ENCODE data around the gene CALN1. TPM values are rescaled to one million over a fixed set of nuclear protein-coding genes. Genes with fewer than 3 reads are reported as not detected.

Gene CALN1
- total RNA-seq, 1 donor from 2014 or later, result not detected

GRCh38 chr7:71761336-71761735 lies 650.8 kb downstream of the CALN1 start:
- H3K27me3 ChIP-seq (ENCODE audit: insufficient read depth, low read length), result no peaks in the 10 kb centered on the region
- Mint-ChIP-seq H3K4me3 (ENCODE audit: unreplicated experiment) (no peak overlapping the region), H3K4me1 (ENCODE audit: low read depth, unreplicated experiment) (no peaks in the 10 kb centered on the region), H3K27me3 (ENCODE audit: low read depth, unreplicated experiment) (no peaks in the 10 kb centered on the region), H3K9me3 (ENCODE audit: unreplicated experiment) (peaks cover 13% of the 10 kb centered on the region), H3K36me3 (ENCODE audit: low read depth, unreplicated experiment) (no peaks in the 10 kb centered on the region), H3K27ac (ENCODE audit: unreplicated experiment) (no peak overlapping the region)
- no peaks in the 10 kb centered on the region for H4K20me1 ChIP-seq (ENCODE audit: insufficient read depth, low read length)
- H3K79me2 ChIP-seq (ENCODE audit: insufficient read depth, low read length), result no peaks in the 10 kb centered on the region
- H3K27ac ChIP-seq (ENCODE audit: low read depth, low read length), result no peak overlapping the region
- no peaks in the 10 kb centered on the region for H3K4me1 ChIP-seq (ENCODE audit: insufficient read depth, low read length)
- FAIRE-seq, result no peak
- no peak for DNase-seq (ENCODE audit: low read depth)
- no peak overlapping the region for H3K4me3 ChIP-seq (ENCODE audit: insufficient read depth, low read depth, low read length)
- H3K9ac ChIP-seq (ENCODE audit: low read length), result no peak overlapping the region
- no peak overlapping the region for H3K4me2 ChIP-seq (ENCODE audit: low read length)
- TF ChIP-seq CTCF (IDR thresholded peaks at IDR 0.05; ENCODE audit: insufficient read depth, low read depth, low read length) (no peak), EZH2 (IDR thresholded peaks at IDR 0.05; ENCODE audit: insufficient read depth, low read length) (no peak)
- H3K36me3 ChIP-seq (ENCODE audit: insufficient read depth, low read length), result no peaks in the 10 kb centered on the region
- H3K9me3 ChIP-seq (ENCODE audit: insufficient read depth, low read depth, low read length), result no peaks in the 10 kb centered on the region
- H2AFZ ChIP-seq (ENCODE audit: low read depth, low read length), result no peak overlapping the region

- H3K27ac Mint-ChIP-seq (ENCODE audit: unreplicated experiment), result no peak overlapping the region
- no peaks in the 10 kb centered on the region for H3K4me1 ChIP-seq (ENCODE audit: insufficient read depth, low read length)
- H3K4me3 ChIP-seq (ENCODE audit: insufficient read depth, low read depth, low read length), result no peak overlapping the region
- no peak overlapping the region for H3K4me2 ChIP-seq (ENCODE audit: low read length)
- no peaks in the 10 kb centered on the region for H3K79me2 ChIP-seq (ENCODE audit: insufficient read depth, low read length)
- H3K27me3 Mint-ChIP-seq (ENCODE audit: low read depth, unreplicated experiment), result peaks cover 14% of the 10 kb centered on the region
- no peaks in the 10 kb centered on the region for H3K36me3 ChIP-seq (ENCODE audit: insufficient read depth, low read length)
- no peak overlapping the region for H3K9ac ChIP-seq (ENCODE audit: low read length)
- H3K9me3 Mint-ChIP-seq (ENCODE audit: unreplicated experiment), result peaks cover 14% of the 10 kb centered on the region
- no peak overlapping the region for H3K27ac ChIP-seq (ENCODE audit: low read depth, low read length)
- H3K27me3 ChIP-seq (ENCODE audit: insufficient read depth, low read length), result peaks cover 2% of the 10 kb centered on the region
- H3K36me3 Mint-ChIP-seq (ENCODE audit: low read depth, unreplicated experiment), result no peaks in the 10 kb centered on the region
- no peak for FAIRE-seq
- H2AFZ ChIP-seq (ENCODE audit: low read depth, low read length), result no peak overlapping the region
- no peak for TF ChIP-seq EZH2 (IDR thresholded peaks at IDR 0.05; ENCODE audit: insufficient read depth, low read length)
- TF ChIP-seq CTCF (IDR thresholded peaks at IDR 0.05; ENCODE audit: insufficient read depth, low read depth, low read length), result no peak
- H3K9me3 ChIP-seq (ENCODE audit: insufficient read depth, low read depth, low read length), result no peaks in the 10 kb centered on the region
- no peaks in the 10 kb centered on the region for H4K20me1 ChIP-seq (ENCODE audit: insufficient read depth, low read length)
- H3K4me1 Mint-ChIP-seq (ENCODE audit: low read depth, unreplicated experiment), result peaks cover 7% of the 10 kb centered on the region
- no peak for DNase-seq (ENCODE audit: low read depth)
- H3K4me3 Mint-ChIP-seq (ENCODE audit: unreplicated experiment), result no peak overlapping the region
Observed at GRCh38 chr7:71754828-71755227, 657.3 kb downstream of the CALN1 start.

GRCh38 chr7:71753956-71754664 lies 658.0 kb downstream of the CALN1 start:
- Histone ChIP-seq H3K27ac (ENCODE audit: low read depth, low read length) (no peak overlapping the region), H3K4me3 (ENCODE audit: insufficient read depth, low read depth, low read length) (no peak overlapping the region), H3K9me3 (ENCODE audit: insufficient read depth, low read depth, low read length) (no peaks in the 10 kb centered on the region), H3K27me3 (ENCODE audit: insufficient read depth, low read length) (peaks cover 2% of the 10 kb centered on the region), H3K4me2 (ENCODE audit: low read length) (no peak overlapping the region), H2AFZ (ENCODE audit: low read depth, low read length) (no peak overlapping the region), H3K9ac (ENCODE audit: low read length) (no peak overlapping the region), H3K36me3 (ENCODE audit: insufficient read depth, low read length) (no peaks in the 10 kb centered on the region), H4K20me1 (ENCODE audit: insufficient read depth, low read length) (no peaks in the 10 kb centered on the region), H3K4me1 (ENCODE audit: insufficient read depth, low read length) (no peaks in the 10 kb centered on the region), H3K79me2 (ENCODE audit: insufficient read depth, low read length) (no peaks in the 10 kb centered on the region)
- Mint-ChIP-seq H3K27ac (ENCODE audit: unreplicated experiment) (no peak overlapping the region), H3K27me3 (ENCODE audit: low read depth, unreplicated experiment) (peaks cover 14% of the 10 kb centered on the region), H3K4me1 (ENCODE audit: low read depth, unreplicated experiment) (peaks cover 10% of the 10 kb centered on the region), H3K9me3 (ENCODE audit: unreplicated experiment) (peaks cover 18% of the 10 kb centered on the region), H3K4me3 (ENCODE audit: unreplicated experiment) (no peak overlapping the region), H3K36me3 (ENCODE audit: low read depth, unreplicated experiment) (no peaks in the 10 kb centered on the region)
- TF ChIP-seq CTCF (IDR thresholded peaks at IDR 0.05; ENCODE audit: insufficient read depth, low read depth, low read length) (no peak), EZH2 (IDR thresholded peaks at IDR 0.05; ENCODE audit: insufficient read depth, low read length) (no peak)
- no peak for DNase-seq (ENCODE audit: low read depth)
- FAIRE-seq, result no peak

All from astrocyte (in vitro differentiated cells and primary cell).